Heart left ventricle (tissue), 16 donors: Measurements from ENCODE around the gene MRPL46. TPM values are rescaled to one million over a fixed set of nuclear protein-coding genes. Genes with fewer than 3 reads are reported as not detected.

Experiments
- ATAC-seq, 4 donors: fragments of 200-7000 bp; cut with Tn5 transposase; one replicate each; pipeline ENCODE4 v1.9.1; 2020 to 2022; ENCODE audit warnings: moderate library complexity in 4 of 4, mild to moderate bottlenecking in 3 of 4, moderate number of reproducible peaks in 1 of 4
- DNase-seq, 5 donors: peaks; one replicate each; pipeline ENCODE4 v3.0.0-alpha.2; 2020
- H3K27ac ChIP-seq, 12 donors: fragments of 200-600 bp; sonication (generic) in 4 of 12; one replicate each; pipeline versions ENCODE4 v1.5.0 to v1.8.0; 2016 to 2022; ENCODE audit warnings: mild to moderate bottlenecking in 2 of 12
- H3K27me3 ChIP-seq, 9 donors: fragments of 200-600 bp; sonication (generic) in 2 of 9; one replicate each; pipeline versions ENCODE4 v1.5.1 to v1.8.0; 2016 to 2022; ENCODE audit warnings: mild to moderate bottlenecking in 3 of 9
- H3K36me3 ChIP-seq, 9 donors: fragments of 200-600 bp; sonication (generic) in 2 of 9; one replicate each; pipeline versions ENCODE4 v1.5.0 to v1.8.0; 2018 to 2022; ENCODE audit warnings: mild to moderate bottlenecking in 2 of 9
- H3K4me1 ChIP-seq, 12 donors: fragments of 200-600 bp; sonication (generic) in 4 of 12; one replicate each; pipeline versions ENCODE4 v1.5.0 to v1.8.0; 2016 to 2022; ENCODE audit warnings: mild to moderate bottlenecking in 3 of 12
- H3K4me3 ChIP-seq, 12 donors: fragments of 200-600 bp; sonication (generic) in 4 of 12; one replicate each; pipeline versions ENCODE4 v1.5.0 to v1.8.0; 2017 to 2022; ENCODE audit warnings: mild to moderate bottlenecking in 9 of 12, moderate library complexity in 4 of 12
- H3K9me3 ChIP-seq, 12 donors: fragments of 200-600 bp; sonication (generic) in 4 of 12; one replicate each; pipeline versions ENCODE4 v1.5.0 to v1.8.0; 2016 to 2022; ENCODE audit warnings: mild to moderate bottlenecking in 1 of 12
- POLR2A ChIP-seq, 2 donors: fragments of 450-650 bp; IDR thresholded peaks; one replicate each; pipeline ENCODE4 v1.6.1; 2017; ENCODE audit warnings: antibody characterized with exemption in 2 of 2, mild to moderate bottlenecking in 2 of 2, moderate library complexity in 2 of 2
- WGBS, 4 donors: extraction: QIAGEN DNeasy Blood & Tissue Kit in 2 of 4; methylation state at CpG; one replicate each; pipeline versions ENCODE4 v1.1.5 to v1.1.7; 2013 to 2018; 5-methylcytosine and 5-hydroxymethylcytosine counted together
- intact Hi-C, 10 donors: fragments of 100-400 bp; cut with DNase I; formaldehyde crosslinking; loops; one replicate each; pipeline versions ENCODE4 v1.11.1 to v1.14.2; 2022
- polyA plus RNA-seq, 2 donors: library from polyadenylated mRNA; stranded (reverse); fragments of 200-250 nt; gene quantifications; one replicate each; pipeline ENCODE4 v1.2.3, GENCODE V29; 2013
- total RNA-seq, 9 donors: library from RNA; depleted of rRNA in 2 of 9; stranded (reverse); fragments of >200 nt in 2 of 9; fragmentation: NEBNext Ultra II Directional in 3 of 9; extraction: Animal tissue kit (Norgen Biotek cat#: 25700) in 3 of 9; gene quantifications; one replicate each; pipeline versions ENCODE4 v1.1.0 to v1.2.4, GENCODE V29; 2016 to 2023
- TF ChIP-seq, protein P1 (sequence below), 12 donors: fragments of 200-600 bp; sonication (generic) in 4 of 12; IDR thresholded peaks; one replicate each; pipeline versions ENCODE4 v1.5.0 to v1.8.0; 2018 to 2022; ENCODE audit warnings: antibody characterized with exemption in 12 of 12, mild to moderate bottlenecking in 5 of 12
- donor health status: ischemic (EF 13 %, LVEDD 7.1; RV severe dilation, severe dysfunction).
- donor health status: healthy with polysubstance abuse.
- donor health status: DM: no; HTN: yes; CAD: no.
- donor health status: DM: no; HTN: no; CAD: no.
- donor health status: ischemic (EF 25% LVEDD 6.9; RV normal size, moderate dysfunction).
- donor health status: ischemic (EF 25% LVEDD 5.7; RV mildly dilated, moderate dysfunction).
- donor health status: healthy.
- donor health status: DM: yes; HTN: yes; CAD: no.
- donor health status: ischemic (EF 35%, LVEDD 5.7; RV mildly dilated, moderate dysfunction).
- donor health status: nonischemic (EF 11% LVEDD 7.7; RV severe dilation, severe dysfunction).
- donor health status: DM: yes; HTN: yes; CAD: no.
- donor health status: PGD.
- donor health status: ischemic (EF 29% LVEDD 5.4; RV normal size, mild dysfunction).
- donor health status: nonischemic (EF 23%, LVEDD 6.1; RV moderate dilation, normal function).

MRPL46 gene
- total and polyA plus RNA-seq, 11 donors = 40.7 to 113 (median 79.5) TPM

DNA sequence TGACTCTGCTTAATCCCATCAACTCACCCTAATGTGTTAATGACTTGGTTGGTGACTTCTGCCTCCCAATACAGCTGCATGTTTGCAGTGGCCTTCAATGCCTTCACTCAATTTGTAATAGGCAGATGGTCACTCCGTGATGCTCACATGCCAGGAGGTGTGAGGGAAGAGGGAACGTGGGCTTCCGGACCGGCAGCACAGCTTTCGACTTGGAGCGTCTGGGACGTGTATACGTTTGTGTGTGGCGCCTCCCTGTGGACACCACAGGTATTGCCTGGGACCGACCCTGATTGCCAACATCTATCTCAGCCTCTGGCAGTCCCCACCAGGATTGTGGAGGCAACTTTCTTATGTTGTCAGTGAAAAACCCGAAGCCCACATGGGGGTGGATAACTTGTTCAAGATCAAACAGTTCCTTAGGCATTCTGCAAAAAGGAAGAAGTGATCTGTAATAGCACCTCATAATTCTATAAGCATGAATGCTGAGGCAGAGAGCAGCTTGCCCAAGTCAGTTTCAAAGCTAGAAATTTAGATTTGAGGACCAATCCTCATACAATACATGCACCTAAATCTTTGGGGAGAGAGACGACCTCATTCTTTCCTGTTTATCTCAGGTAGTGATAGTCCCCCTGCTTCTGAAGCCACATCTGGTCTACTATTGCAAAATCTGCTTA lies 16.9 kb downstream of the MRPL46 start:
- intact Hi-C loops = loop anchor here in 5 of 10 donors (5.0 to 10.0 kb wide), 5 partner anchors 175 to 1825 kb away; partner anchors contain the start of gene NTRK3 (in 1 of the 5)
- WGBS, 4 donors = 2 to 10% (median 4%) methylated on average over 9 to 12 of the region's 12 CpGs

DNA sequence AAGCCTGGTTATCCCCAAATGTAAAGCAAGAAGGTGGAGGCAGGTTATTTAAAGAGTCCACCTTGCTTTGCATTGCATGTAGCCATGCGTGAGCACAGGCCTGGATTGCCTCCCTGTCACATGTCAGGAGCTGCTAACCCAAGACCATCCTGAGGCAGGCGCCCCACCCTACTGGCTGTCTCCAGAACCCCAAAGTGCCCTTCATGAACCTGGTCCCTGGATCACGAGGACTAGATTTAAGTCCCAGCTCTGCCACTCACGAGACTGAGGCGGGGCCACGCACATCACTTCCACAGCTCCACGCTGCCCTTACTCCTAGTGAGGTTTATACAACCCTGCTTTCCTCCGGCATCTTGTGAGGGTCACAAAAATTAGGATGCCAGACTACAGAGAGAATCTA lies 17.6 kb downstream of the MRPL46 start:
- no peaks in the 10 kb centered on the region for H3K27me3 ChIP-seq
- intact Hi-C loops = loop anchor here in 7 of 10 donors (5.0 to 10.0 kb wide), 3 partner anchors 112 to 202 kb away; no protein-coding TSS in a partner anchor
- ATAC-seq (no peak), DNase-seq (no peak)
- peaks cover 0 to 8% (median 0%) of the 10 kb centered on the region in 12 donors for H3K9me3 ChIP-seq
- H3K27ac ChIP-seq = no peak overlapping the region
- no peak for TF ChIP-seq POLR2A (IDR thresholded peaks at IDR 0.05)
- TF ChIP-seq, protein P1, sequence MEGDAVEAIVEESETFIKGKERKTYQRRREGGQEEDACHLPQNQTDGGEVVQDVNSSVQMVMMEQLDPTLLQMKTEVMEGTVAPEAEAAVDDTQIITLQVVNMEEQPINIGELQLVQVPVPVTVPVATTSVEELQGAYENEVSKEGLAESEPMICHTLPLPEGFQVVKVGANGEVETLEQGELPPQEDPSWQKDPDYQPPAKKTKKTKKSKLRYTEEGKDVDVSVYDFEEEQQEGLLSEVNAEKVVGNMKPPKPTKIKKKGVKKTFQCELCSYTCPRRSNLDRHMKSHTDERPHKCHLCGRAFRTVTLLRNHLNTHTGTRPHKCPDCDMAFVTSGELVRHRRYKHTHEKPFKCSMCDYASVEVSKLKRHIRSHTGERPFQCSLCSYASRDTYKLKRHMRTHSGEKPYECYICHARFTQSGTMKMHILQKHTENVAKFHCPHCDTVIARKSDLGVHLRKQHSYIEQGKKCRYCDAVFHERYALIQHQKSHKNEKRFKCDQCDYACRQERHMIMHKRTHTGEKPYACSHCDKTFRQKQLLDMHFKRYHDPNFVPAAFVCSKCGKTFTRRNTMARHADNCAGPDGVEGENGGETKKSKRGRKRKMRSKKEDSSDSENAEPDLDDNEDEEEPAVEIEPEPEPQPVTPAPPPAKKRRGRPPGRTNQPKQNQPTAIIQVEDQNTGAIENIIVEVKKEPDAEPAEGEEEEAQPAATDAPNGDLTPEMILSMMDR (IDR thresholded peaks at IDR 0.05) = no peak
- H3K4me1 ChIP-seq = peaks cover 0 to 10% (median 1%) of the 10 kb centered on the region in 12 donors
- H3K4me3 ChIP-seq = no peak overlapping the region
- WGBS, 4 donors = 84 to 88% (median 85%) methylated on average over 6 to 8 of the region's 8 CpGs
- no peaks in the 10 kb centered on the region for H3K36me3 ChIP-seq

More for the DNA sequence above, 16.9 kb downstream of the MRPL46 start:
- Histone ChIP-seq H3K27me3 (no peaks in the 10 kb centered on the region), H3K27ac (no peak overlapping the region), H3K4me3 (no peak overlapping the region), H3K36me3 (no peaks in the 10 kb centered on the region), H3K9me3 (peaks cover 0 to 2% (median 0%) of the 10 kb centered on the region in 12 donors), H3K4me1 (peaks cover 0 to 15% (median 6%) of the 10 kb centered on the region in 12 donors)
- DNase-seq = peak in 4 of 5 donors; percentile 43 to 65 (median 54)
- TF ChIP-seq, protein P1 (IDR thresholded peaks at IDR 0.05) = peak; percentile 53 to 76 (median 68)
- TF ChIP-seq POLR2A (IDR thresholded peaks at IDR 0.05) = no peak
- ATAC-seq = peak; percentile 36 to 60 (median 56)

DNA sequence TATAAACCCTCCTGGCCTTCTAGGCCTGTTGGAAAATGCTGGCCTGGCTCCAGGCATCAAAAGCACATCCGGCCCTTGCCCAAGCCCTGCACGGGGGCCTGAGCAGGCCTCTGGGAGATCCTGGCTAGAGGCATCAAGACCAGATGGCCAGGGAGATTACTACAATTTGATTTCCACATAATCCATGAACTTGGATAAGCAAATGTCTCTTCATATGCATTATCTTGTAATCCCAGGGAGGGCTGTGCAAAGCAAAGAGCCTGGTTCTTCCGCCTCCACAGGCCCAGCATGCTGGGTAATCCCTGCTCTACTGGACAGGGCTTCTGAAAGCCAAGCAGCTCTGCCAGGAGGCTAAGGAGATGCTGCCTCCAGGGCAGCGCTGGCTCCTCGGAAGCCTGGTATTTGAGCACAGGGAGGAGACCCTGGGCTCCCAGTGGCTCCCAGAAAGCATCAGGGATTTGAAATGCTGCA lies 18.2 kb downstream of the MRPL46 start:
- peaks cover 0 to 14% (median 0%) of the 10 kb centered on the region in 12 donors for H3K9me3 ChIP-seq
- ATAC-seq = no peak
- H3K4me1 ChIP-seq = peaks cover 0 to 6% (median 0%) of the 10 kb centered on the region in 12 donors
- H3K36me3 ChIP-seq = no peaks in the 10 kb centered on the region
- no peak overlapping the region for H3K27ac ChIP-seq
- WGBS, 4 donors = 78 to 94% (median 85%) methylated on average over 3 to 5 of the region's 5 CpGs
- no peaks in the 10 kb centered on the region for H3K27me3 ChIP-seq
- H3K4me3 ChIP-seq = no peak overlapping the region
- no peak for DNase-seq
- intact Hi-C loops = loop anchor here in 7 of 10 donors (5.0 to 10.0 kb wide), 3 partner anchors 112 to 202 kb away; no protein-coding TSS in a partner anchor
- TF ChIP-seq, protein P1 (IDR thresholded peaks at IDR 0.05) = no peak
- no peak for TF ChIP-seq POLR2A (IDR thresholded peaks at IDR 0.05)

DNA sequence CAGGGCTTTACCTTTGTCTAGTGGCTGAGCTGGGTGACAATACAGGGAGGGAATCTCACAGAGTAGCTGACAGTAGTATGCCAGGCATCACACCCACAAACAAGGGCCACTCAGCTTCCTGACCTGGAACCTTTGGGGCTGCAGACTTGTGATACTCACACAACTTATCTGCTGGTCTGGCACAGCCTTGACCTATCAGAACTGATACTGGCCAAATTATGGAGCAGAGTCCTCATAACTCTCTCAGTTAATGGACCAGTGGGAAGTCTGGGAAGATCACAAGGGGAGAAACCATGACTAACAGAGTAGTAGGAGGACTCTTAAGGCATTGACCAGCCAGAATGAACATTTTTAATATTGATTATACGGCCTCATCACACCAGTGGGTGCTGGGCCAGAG lies 19.4 kb downstream of the MRPL46 start:
- H3K4me3 ChIP-seq = no peak overlapping the region
- 63 to 80% (median 67%) methylated on average over 1 of the region's 1 CpG for WGBS, 4 donors
- H3K4me1 ChIP-seq = no peaks in the 10 kb centered on the region
- no peak for ATAC-seq
- TF ChIP-seq, protein P1 (IDR thresholded peaks at IDR 0.05) = no peak
- no peak for TF ChIP-seq POLR2A (IDR thresholded peaks at IDR 0.05)
- H3K9me3 ChIP-seq = peaks cover 0 to 27% (median 3%) of the 10 kb centered on the region in 12 donors
- H3K27me3 ChIP-seq = no peaks in the 10 kb centered on the region
- no peak for DNase-seq
- H3K36me3 ChIP-seq = no peaks in the 10 kb centered on the region
- intact Hi-C loops = loop anchor here in 7 of 10 donors (5.0 to 10.0 kb wide), 3 partner anchors 110 to 200 kb away; no protein-coding TSS in a partner anchor
- H3K27ac ChIP-seq = no peak overlapping the region
